GM19043 (cell line): ENCODE results near the gene TMEM132C.
A peak's percentile ranks its signal among the peaks of the same experiment; 100 is the strongest.

Source experiments
- ATAC-seq: cut with Tn5 transposase; IDR thresholded peaks from one replicate; pipeline ENCODE4 v1.9.1; 2021; ENCODE audit warnings: low read depth; ENCODE audit not compliant: unreplicated experiment

The TMEM132C gene

DNA sequence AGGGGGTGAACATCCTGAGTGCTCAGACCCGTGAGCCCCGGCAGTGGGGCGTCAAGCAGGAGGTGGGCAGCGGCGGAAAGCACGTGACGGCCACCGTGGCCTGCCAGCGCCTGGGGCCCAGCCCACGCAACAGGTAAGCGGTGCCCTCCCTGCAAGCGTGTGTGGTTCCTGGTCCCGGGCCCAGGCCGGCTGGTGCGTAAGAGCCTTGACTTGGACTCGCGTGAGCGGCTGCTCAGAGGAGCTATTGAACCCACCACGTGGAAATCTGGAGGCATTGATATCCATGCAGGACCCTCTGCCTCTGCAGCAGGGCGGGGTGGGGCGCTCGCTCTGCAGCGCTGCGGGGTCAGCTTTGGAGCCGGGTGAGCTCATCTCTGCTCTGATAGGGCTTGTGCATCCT is 277.0 kb downstream of the TMEM132C start:
- no peak for ATAC-seq

GRCh38 chr12:128548949-128549348 is 282.0 kb downstream of the TMEM132C start:
- ATAC-seq, result no peak

- ATAC-seq, result no peak
Measured at GRCh38 chr12:128549601-128550218, 282.7 kb downstream of the TMEM132C start.

- no peak for ATAC-seq
Measured at GRCh38 chr12:128551266-128551665, 284.3 kb downstream of the TMEM132C start.

DNA sequence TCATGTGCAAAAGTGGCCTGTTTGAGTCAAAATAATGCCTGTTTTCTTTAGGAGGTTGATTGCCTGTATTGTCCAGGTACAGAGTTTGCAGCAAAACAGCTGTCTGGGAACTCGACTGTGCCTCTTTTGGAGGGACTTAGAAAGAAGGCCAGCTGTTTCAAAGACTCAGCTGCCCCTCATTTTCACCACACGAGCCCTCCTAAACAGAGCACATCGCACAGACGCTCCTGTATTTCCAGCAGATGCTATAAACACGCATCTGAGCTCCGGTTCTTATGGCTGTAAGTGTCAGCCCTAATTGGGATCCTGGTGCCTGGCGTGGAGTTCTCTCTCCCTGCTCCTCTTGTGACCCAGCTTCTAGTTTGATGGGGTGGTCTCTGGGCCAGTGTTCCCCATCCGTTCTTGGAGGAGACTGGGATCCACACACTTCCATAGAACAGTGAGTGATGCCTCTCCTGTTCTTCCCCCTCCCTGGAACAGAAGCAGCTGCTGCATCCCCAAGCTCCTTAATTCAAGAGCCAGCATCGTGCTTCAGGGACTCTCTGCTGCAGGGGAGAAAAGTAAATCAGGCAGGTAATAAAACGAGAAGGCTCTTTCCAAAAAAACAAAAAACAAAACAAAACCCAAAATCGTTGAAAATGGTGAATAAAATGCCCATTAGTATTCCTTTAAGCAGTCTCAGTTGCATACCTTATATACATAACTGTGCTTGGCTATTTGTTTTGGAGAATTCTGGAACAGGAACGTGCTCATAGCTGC is 287.8 kb downstream of the TMEM132C start:
- ATAC-seq, result no peak

DNA sequence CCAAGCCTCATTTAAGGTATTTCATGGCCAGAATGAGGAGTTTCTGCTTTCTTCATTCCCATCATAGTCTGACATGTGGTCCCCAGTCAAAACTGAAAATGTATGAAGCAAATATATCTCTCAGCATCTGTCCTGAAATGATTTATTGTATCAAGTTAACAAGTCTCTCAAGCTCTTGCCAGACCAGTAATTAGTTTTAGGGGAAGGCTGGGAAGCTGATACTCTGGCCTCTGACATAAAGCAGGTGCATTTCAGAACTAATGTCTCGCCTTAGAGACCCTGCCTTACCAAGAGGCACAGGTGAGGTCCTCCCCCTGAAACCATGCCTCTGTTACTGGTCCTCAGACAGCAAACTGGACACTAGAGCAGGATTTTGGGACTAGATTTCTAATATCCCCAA is 290.3 kb downstream of the TMEM132C start:
- no peak for ATAC-seq

DNA sequence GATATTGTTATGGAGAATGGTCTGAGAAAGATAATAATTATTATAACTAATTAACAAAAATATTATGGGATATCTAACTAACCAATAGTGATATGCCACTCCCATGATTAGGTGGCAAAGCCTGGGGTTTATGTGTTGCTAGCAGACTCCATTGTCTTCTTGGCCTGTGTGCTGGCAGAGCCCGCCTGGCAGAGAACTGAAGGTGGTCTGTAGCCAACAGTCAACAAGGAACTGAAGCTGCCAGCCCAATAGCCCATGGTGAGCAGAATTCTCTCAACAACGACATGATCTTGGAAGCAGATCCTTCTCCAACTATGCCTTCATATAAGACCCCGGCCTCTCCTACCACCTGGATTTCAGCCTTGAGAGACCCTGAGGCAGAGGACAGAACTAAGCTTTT is 298.0 kb downstream of the TMEM132C start:
- no peak for ATAC-seq

- no peak for ATAC-seq
Measured at GRCh38 chr12:128567730-128568129, 300.8 kb downstream of the TMEM132C start.

- ATAC-seq, result peak; percentile 58
Measured at GRCh38 chr12:128570191-128571065, 303.5 kb downstream of the TMEM132C start.

- no peak for ATAC-seq
Measured at GRCh38 chr12:128571906-128572810, 305.2 kb downstream of the TMEM132C start.

GRCh38 chr12:128573907-128574306 is 306.9 kb downstream of the TMEM132C start:
- no peak for ATAC-seq

DNA sequence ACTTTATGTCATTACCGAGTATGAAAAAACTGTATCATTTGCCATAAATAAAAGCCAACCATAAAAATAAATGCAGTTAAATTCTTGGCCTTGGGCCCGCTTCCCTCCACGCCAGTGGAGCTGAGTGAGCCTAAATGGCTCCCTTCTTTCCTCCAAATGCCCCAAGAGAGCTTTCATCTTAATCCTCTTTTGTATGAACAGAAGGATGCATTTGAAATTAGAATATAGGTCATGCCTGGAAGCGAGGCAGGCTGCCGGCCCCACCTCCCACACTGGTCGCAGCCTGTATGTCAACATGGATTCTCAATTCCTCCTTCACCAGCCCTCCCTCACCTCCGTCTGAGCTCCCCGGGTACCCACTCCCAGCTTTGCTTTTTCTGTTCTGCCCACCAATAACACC is 311.1 kb downstream of the TMEM132C start:
- no peak for ATAC-seq

- ATAC-seq, result no peak
Measured at GRCh38 chr12:128581321-128581761, 314.4 kb downstream of the TMEM132C start.

GRCh38 chr12:128583453-128583852 is 316.5 kb downstream of the TMEM132C start:
- no peak for ATAC-seq

- no peak for ATAC-seq
Measured at GRCh38 chr12:128586451-128587029, 319.6 kb downstream of the TMEM132C start.

- no peak for ATAC-seq
Measured at GRCh38 chr12:128587918-128588317, 320.9 kb downstream of the TMEM132C start.

DNA sequence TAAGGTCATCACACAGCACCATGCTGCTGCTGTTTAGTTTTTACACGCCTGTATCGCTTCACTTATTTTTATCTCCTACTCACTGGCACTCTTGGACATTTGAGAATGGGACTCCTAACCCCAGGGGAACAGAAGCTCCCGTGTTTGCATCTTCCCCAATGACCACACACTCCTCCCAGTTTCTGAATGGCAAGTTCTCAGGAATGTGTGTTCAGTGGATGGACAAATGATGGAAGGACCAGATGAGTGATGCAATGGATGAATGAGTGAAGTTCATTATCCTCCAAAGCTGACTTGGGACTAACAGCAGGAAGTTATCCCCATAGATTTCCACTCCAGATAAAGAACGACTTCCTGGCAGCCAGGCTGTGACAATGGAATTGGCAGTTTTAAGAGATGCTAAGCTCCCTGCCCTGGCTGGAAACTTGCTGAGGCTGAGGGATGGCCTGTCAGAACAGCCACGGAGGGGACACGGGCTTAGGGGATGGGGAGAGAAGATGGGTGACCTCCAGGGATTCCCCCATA is 325.3 kb downstream of the TMEM132C start:
- ATAC-seq, result no peak

DNA sequence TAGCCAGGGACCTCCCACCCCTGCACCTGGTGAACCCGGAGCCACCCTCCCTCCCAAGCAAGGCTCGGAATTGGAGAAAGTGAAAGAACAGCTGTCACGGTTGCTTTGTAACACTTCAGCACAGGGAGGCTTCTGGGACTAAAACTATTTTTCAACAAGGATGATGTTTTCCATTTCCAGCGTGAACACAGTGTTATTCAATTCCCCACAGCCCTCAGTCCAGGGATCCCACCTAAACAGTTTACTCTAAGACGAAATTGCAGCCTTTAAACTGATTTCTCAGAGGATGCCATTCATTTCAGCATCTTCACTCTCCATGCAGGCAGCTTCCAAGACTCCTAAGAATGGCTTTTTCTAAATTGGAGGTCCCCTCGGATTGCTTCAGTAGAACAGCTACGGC is 327.6 kb downstream of the TMEM132C start:
- no peak for ATAC-seq

DNA sequence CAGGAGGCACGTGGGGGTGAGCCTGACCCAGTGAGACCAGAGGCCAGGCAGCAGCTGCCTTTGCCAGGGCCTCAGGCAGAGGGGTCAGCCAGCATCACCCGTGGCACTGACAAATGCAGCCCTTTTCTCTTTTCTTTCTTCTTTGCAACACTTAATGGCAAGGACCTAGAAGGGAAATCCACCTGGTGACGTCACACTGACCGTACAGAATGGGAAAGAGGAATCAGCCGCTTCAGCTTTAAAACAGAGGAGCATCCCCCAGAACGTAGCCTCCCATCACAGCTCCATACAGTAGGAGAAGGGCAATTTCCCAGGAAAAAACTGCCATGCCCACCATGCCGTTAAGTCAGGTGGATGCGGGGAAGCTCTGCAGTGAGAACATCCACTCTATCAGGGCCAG is 328.6 kb downstream of the TMEM132C start:
- no peak for ATAC-seq

GRCh38 chr12:128600886-128601285 is 333.9 kb downstream of the TMEM132C start:
- no peak for ATAC-seq
